PC-9 (cell line): Measurements from ENCODE around the gene SLC22A23.

Experiments used
- CTCF ChIP-seq: fragments of 200-600 bp; sonication (generic); conservative IDR thresholded peaks from 2 replicates; pipeline ENCODE4 v1.6.1; 2017; ENCODE audit warnings: mixed run types, antibody characterized with exemption, mild to moderate bottlenecking, moderate library complexity
- EZH2 ChIP-seq: fragments of 200-600 bp; sonication (generic); IDR thresholded peaks from 2 replicates; pipeline ENCODE4 v1.8.0; 2017; ENCODE audit warnings: antibody characterized with exemption, low read depth

- TF ChIP-seq CTCF: no peak
- TF ChIP-seq EZH2: no peak
Observed at GRCh38 chr6:3419624-3420272, 37.1 kb downstream of the SLC22A23 start.
